MM.1S (cell line): ENCODE data around the gene PUM1.
A peak's percentile ranks its signal among the peaks of the same experiment; 100 is the strongest.

ENCODE experiments used
- DNase-seq: peaks from one replicate; pipeline ENCODE4 v3.0.0-alpha.2; 2015
- H2AFZ ChIP-seq: fragments of 300-600 bp; sonication (generic); 2 replicates; pipeline ENCODE4 v1.6.0; 2016; ENCODE audit warnings: antibody characterized with exemption, low read length
- H3F3A ChIP-seq: fragments of 300-600 bp; sonication (generic); 2 replicates; pipeline ENCODE4 v1.6.1; 2016; ENCODE audit warnings: mild to moderate bottlenecking, antibody characterized with exemption, low read length, moderate library complexity, mixed read lengths; ENCODE audit not compliant: insufficient read depth
- H3K27ac ChIP-seq: fragments of 300-600 bp; sonication (generic); 2 replicates; pipeline ENCODE4 v1.5.1; 2016; ENCODE audit warnings: mild to moderate bottlenecking, low read length
- H3K27me3 ChIP-seq: fragments of 300-600 bp; sonication (generic); replicated peaks from 2 replicates; pipeline ENCODE4 v1.6.0; 2016; ENCODE audit warnings: low read length; ENCODE audit not compliant: insufficient read depth
- H3K36me3 ChIP-seq: fragments of 300-600 bp; sonication (generic); replicated peaks from 2 replicates; pipeline ENCODE4 v1.6.1; 2016; ENCODE audit warnings: mild to moderate bottlenecking, low read length, mixed read lengths; ENCODE audit not compliant: insufficient read depth
- H3K4me1 ChIP-seq: fragments of 300-600 bp; sonication (generic); 2 replicates; pipeline ENCODE4 v1.6.1; 2016; ENCODE audit warnings: low read length, mixed read lengths
- H3K4me2 ChIP-seq: fragments of 300-600 bp; sonication (generic); 2 replicates; pipeline ENCODE4 v1.6.0; 2016; ENCODE audit warnings: low read depth, low read length
- H3K4me3 ChIP-seq: fragments of 300-600 bp; sonication (generic); 2 replicates; pipeline ENCODE4 v1.5.1; 2016; ENCODE audit warnings: low read length, mixed read lengths
- H3K79me2 ChIP-seq: fragments of 300-600 bp; sonication (generic); 2 replicates; pipeline ENCODE4 v1.6.1; 2016; ENCODE audit warnings: mixed run types, low read length, mixed read lengths
- H3K9ac ChIP-seq: fragments of 300-600 bp; sonication (generic); 2 replicates; pipeline ENCODE4 v1.6.1; 2016; ENCODE audit warnings: low read length, mixed read lengths
- H3K9me2 ChIP-seq: fragments of 300-600 bp; sonication (generic); replicated peaks from 2 replicates; pipeline ENCODE4 v1.6.1; 2016; ENCODE audit warnings: mild to moderate bottlenecking, low read length, mixed read lengths; ENCODE audit not compliant: insufficient read depth
- H3K9me3 ChIP-seq: fragments of 300-600 bp; sonication (generic); replicated peaks from 2 replicates; pipeline ENCODE4 v1.6.1; 2016; ENCODE audit warnings: mild to moderate bottlenecking, low read length, mixed read lengths; ENCODE audit not compliant: insufficient read depth
- H4K20me1 ChIP-seq: fragments of 300-600 bp; sonication (generic); 2 replicates; pipeline ENCODE4 v1.6.1; 2016; ENCODE audit warnings: mild to moderate bottlenecking, low read length, moderate library complexity, mixed read lengths; ENCODE audit not compliant: insufficient read depth
- EZH2 ChIP-seq: fragments of 300-600 bp; sonication (generic); optimal IDR thresholded peaks from 2 replicates; pipeline ENCODE3; 2017; ENCODE audit warnings: low read depth, mild to moderate bottlenecking, antibody characterized with exemption, low read length, mixed read lengths
- EZH2phosphoT487 ChIP-seq: fragments of 300-600 bp; sonication (generic); IDR thresholded peaks from 2 replicates; pipeline ENCODE4 v1.6.1; 2018; ENCODE audit warnings: antibody characterized with exemption, low read length
- TF ChIP-seq, protein P1 (sequence below): fragments of 300-600 bp; sonication (generic); IDR thresholded peaks from 2 replicates; pipeline ENCODE4 v1.5.1; 2016; ENCODE audit warnings: antibody characterized with exemption, low read length, mixed read lengths

PUM1 gene

GRCh38 chr1:30909365-30910068 is 156.0 kb downstream of the PUM1 start:
- peaks cover 40% of the 10 kb centered on the region for H3K27me3 ChIP-seq
- no peak for DNase-seq
- H3K27ac ChIP-seq = no peak overlapping the region
- H2AFZ ChIP-seq = no peak overlapping the region
- H3K9me3 ChIP-seq = no peaks in the 10 kb centered on the region
- no peak overlapping the region for H3K4me2 ChIP-seq
- no peaks in the 10 kb centered on the region for H3K4me1 ChIP-seq
- H3K79me2 ChIP-seq = no peaks in the 10 kb centered on the region
- TF ChIP-seq EZH2phosphoT487 = no peak
- TF ChIP-seq, protein P1, sequence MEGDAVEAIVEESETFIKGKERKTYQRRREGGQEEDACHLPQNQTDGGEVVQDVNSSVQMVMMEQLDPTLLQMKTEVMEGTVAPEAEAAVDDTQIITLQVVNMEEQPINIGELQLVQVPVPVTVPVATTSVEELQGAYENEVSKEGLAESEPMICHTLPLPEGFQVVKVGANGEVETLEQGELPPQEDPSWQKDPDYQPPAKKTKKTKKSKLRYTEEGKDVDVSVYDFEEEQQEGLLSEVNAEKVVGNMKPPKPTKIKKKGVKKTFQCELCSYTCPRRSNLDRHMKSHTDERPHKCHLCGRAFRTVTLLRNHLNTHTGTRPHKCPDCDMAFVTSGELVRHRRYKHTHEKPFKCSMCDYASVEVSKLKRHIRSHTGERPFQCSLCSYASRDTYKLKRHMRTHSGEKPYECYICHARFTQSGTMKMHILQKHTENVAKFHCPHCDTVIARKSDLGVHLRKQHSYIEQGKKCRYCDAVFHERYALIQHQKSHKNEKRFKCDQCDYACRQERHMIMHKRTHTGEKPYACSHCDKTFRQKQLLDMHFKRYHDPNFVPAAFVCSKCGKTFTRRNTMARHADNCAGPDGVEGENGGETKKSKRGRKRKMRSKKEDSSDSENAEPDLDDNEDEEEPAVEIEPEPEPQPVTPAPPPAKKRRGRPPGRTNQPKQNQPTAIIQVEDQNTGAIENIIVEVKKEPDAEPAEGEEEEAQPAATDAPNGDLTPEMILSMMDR = no peak
- no peak for TF ChIP-seq EZH2
- H3K4me3 ChIP-seq = no peak overlapping the region
- no peaks in the 10 kb centered on the region for H3F3A ChIP-seq
- no peaks in the 10 kb centered on the region for H3K36me3 ChIP-seq
- H3K9me2 ChIP-seq = no peaks in the 10 kb centered on the region
- no peaks in the 10 kb centered on the region for H4K20me1 ChIP-seq
- no peak overlapping the region for H3K9ac ChIP-seq

DNA sequence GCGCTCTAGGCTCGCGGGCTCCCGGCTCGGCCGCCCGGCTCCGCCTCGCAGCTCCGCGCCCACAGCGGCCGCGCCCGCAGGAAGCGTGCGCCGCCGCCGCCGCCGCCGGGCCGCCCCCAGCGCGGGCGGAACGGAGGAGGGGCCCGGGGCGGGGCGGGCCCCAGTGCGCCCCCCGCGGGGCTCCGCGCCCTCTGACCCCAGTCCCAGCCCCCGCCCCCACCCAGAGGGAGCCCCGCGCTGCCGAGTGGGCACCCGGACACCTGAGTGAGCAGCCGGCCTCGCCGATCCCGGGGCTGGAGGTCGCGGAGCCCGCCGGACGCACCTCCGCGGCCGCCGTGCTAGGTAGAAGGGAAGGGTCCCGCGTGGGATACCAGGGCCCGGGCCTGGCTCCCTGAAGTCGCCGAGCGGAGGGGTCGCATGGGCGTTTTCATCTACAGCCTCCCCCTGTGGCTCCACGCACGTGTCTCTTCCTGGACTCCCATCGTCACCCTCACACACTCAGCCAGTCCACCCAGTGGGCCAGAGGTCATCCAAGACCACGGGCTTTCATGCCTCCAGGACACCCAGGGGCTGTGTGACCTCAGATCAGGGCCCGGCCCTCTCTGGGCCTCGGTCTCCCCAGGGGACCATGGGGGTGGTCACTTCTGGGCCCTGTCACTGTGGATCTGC is 156.7 kb downstream of the PUM1 start, which contains the start of gene SDC3:
Gene SDC3, minus strand, starts transcription at position 63 of the 669 bp plus-strand sequence. CDS start 172 bp downstream, outside the sequence.
- Histone ChIP-seq H2AFZ (no peak within 1 kb of the TSS), H4K20me1 (no peaks in the 10 kb centered on the region), H3K9me2 (no peaks in the 10 kb centered on the region), H3K79me2 (no peaks in the 10 kb centered on the region), H3K9ac (no peak within 1 kb of the TSS), H3F3A (no peaks in the 10 kb centered on the region), H3K27ac (no peak within 1 kb of the TSS), H3K4me1 (no peaks in the 10 kb centered on the region), H3K4me3 (no peak within 1 kb of the TSS), H3K36me3 (no peaks in the 10 kb centered on the region), H3K4me2 (peak within 1 kb of the TSS; percentile 51; the same call in 1 of the 2 replicates), H3K27me3 (peaks cover 40% of the 10 kb centered on the region), H3K9me3 (no peaks in the 10 kb centered on the region)
- TF ChIP-seq EZH2 (no peak), EZH2phosphoT487 (no peak)
- TF ChIP-seq, protein P1 = no peak
- peak; percentile 25 for DNase-seq

DNA sequence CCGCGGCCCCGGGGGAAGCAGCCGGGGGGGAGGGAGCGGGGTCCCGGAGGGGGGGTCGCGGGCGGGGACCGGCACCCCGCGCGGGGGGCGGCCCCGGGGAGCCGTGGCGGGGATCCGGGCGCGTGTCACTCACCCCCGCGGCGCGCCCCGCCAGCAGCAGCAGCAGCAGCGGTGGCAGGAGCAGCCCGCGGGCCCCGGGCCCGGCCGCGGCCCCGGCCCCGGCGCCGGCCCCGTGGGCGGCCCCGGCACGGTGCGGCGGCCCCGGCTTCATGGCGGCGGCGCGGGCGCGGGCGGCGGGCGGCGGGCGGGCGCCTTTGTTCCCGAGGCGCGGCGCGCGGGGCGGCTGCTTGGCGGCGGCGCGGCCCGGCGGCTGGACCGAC is 157.2 kb downstream of the PUM1 start:
- Histone ChIP-seq H3K4me3 (no peak overlapping the region), H3K4me1 (no peaks in the 10 kb centered on the region), H3K9me2 (no peaks in the 10 kb centered on the region), H3F3A (no peaks in the 10 kb centered on the region), H3K79me2 (no peaks in the 10 kb centered on the region), H3K4me2 (no peak overlapping the region), H4K20me1 (no peaks in the 10 kb centered on the region), H3K9me3 (no peaks in the 10 kb centered on the region), H3K27ac (no peak overlapping the region), H3K9ac (no peak overlapping the region), H3K36me3 (no peaks in the 10 kb centered on the region), H3K27me3 (peaks cover 40% of the 10 kb centered on the region), H2AFZ (no peak overlapping the region)
- no peak for DNase-seq
- TF ChIP-seq, protein P1 = no peak
- TF ChIP-seq EZH2 (no peak), EZH2phosphoT487 (no peak)
